Osteocyte (in vitro differentiated cells): Measurements from ENCODE around the gene ARID3A. TPM values are rescaled to one million over a fixed set of nuclear protein-coding genes. Genes with fewer than 3 reads are reported as not detected.

Experiments used
- DNase-seq: peaks from one replicate; pipeline ENCODE4 v3.0.0; 2021; ENCODE audit warnings: mixed read lengths; ENCODE audit not compliant: unreplicated experiment; ENCODE audit errors: extremely low spot score
- H3K27ac Mint-ChIP-seq: one replicate; pipeline ENCODE4 v1.8.0; 2021; ENCODE audit warnings: mild to moderate bottlenecking, mixed read lengths; ENCODE audit not compliant: unreplicated experiment
- H3K27me3 Mint-ChIP-seq: one replicate; pipeline ENCODE4 v1.8.0; 2021; ENCODE audit warnings: mixed read lengths; ENCODE audit not compliant: unreplicated experiment
- H3K36me3 Mint-ChIP-seq: one replicate; pipeline ENCODE4 v1.8.0; 2021; ENCODE audit warnings: mixed read lengths; ENCODE audit not compliant: unreplicated experiment
- H3K4me1 Mint-ChIP-seq: one replicate; pipeline ENCODE4 v1.8.0; 2021; ENCODE audit warnings: mixed read lengths; ENCODE audit not compliant: unreplicated experiment
- H3K4me3 Mint-ChIP-seq: one replicate; pipeline ENCODE4 v1.8.0; 2021; ENCODE audit warnings: mild to moderate bottlenecking, moderate library complexity, mixed read lengths; ENCODE audit not compliant: unreplicated experiment
- H3K9me3 Mint-ChIP-seq: one replicate; pipeline ENCODE4 v1.8.0; 2021; ENCODE audit warnings: mixed read lengths; ENCODE audit not compliant: unreplicated experiment
- CTCF ChIP-seq: fragments of 200-600 bp; sonication (generic); IDR thresholded peaks from 2 replicates; pipeline ENCODE4 v1.5.0; 2021; ENCODE audit warnings: antibody characterized with exemption, mild to moderate bottlenecking, moderate library complexity
- total RNA-seq: library from RNA; stranded (reverse); gene quantifications from 2 replicates; pipeline ENCODE4 v1.2.1, GENCODE V29; 2021

ARID3A gene
- total RNA-seq, 1 donor from 2014 or later = 16.8 TPM

DNA sequence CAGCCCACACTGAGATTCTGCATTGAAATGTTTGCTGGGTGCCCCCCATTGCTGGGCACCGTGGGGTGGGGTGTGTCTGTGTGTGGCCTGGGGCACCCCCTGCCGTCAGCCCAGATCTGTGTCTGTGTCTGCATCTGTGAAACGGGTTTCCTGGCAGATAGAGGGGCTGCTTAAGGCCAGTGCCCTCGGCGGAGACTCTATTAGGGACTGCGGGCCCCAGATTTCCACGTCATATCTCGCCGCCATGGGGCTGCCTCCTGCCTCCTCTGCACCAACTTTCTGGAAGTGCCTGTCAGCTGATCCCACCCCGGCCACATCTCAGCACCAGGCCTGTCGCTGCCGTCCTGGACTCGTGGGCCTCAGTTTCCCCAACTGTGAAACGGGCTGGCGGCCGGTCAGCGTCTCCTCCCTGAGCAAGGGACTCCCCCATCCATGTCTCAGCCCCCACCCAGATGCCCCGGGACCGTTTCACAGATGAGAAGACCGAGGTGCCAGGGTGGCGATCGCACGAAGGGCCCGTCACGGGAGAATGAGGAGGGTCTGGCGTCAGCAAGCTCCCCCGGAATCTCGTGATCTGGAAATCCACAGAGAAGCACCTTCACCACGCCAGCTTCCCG is 21.4 kb downstream of the ARID3A start:
- H3K9me3 Mint-ChIP-seq = no peaks in the 10 kb centered on the region

GRCh38 chr19:947707-948539 is 22.1 kb downstream of the ARID3A start:
- Mint-ChIP-seq H3K4me3 (no peak overlapping the region), H3K27ac (no peak overlapping the region), H3K4me1 (peaks cover 24% of the 10 kb centered on the region), H3K36me3 (peaks cover 3% of the 10 kb centered on the region), H3K27me3 (no peaks in the 10 kb centered on the region), H3K9me3 (no peaks in the 10 kb centered on the region)
- DNase-seq = no peak
- no peak for TF ChIP-seq CTCF

More for the DNA sequence above, 21.4 kb downstream of the ARID3A start:
- DNase-seq = no peak
- no peak for TF ChIP-seq CTCF
- H3K36me3 Mint-ChIP-seq = peaks cover 3% of the 10 kb centered on the region
- no peaks in the 10 kb centered on the region for H3K27me3 Mint-ChIP-seq
- no peak overlapping the region for H3K4me3 Mint-ChIP-seq
- no peak overlapping the region for H3K27ac Mint-ChIP-seq
- H3K4me1 Mint-ChIP-seq = peaks cover 20% of the 10 kb centered on the region

DNA sequence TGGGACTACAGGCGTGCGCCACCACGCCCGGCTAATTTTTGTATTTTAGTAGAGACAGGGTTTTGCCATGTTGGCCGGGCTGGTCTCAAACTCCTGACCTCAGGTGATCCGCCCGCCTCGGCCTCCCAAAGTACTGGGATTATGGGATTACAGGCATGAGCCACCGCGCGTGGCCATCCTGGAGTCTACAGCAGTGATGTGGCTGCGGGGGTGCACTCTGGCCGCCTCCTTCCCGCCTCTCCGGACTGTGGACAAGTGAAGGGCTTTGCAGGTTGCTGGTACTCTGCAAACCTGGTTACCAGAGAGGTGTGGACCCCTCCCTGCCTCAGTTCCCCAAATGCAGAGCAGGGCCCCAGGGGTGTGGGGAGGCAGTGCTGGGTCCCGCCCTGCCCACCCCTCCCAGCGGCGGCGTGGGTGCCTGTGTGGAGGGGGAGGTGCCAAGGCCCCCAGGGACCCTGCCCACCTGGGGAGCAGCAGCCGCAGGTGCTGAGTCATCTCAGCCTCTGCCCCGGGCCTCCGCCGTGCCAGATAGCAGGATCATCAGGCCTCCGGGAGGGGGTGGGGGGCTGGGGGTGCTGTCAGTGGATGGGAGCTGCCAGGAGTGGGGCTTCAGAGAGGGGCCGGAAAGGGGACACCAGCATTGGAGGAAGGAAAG is 23.1 kb downstream of the ARID3A start:
- H3K4me3 Mint-ChIP-seq = no peak overlapping the region
- DNase-seq = no peak
- H3K27ac Mint-ChIP-seq = no peak overlapping the region
- H3K4me1 Mint-ChIP-seq = peaks cover 32% of the 10 kb centered on the region
- TF ChIP-seq CTCF = no peak
- no peaks in the 10 kb centered on the region for H3K36me3 Mint-ChIP-seq
- H3K27me3 Mint-ChIP-seq = no peaks in the 10 kb centered on the region
- no peaks in the 10 kb centered on the region for H3K9me3 Mint-ChIP-seq

GRCh38 chr19:950352-951066 is 24.7 kb downstream of the ARID3A start:
- H3K36me3 Mint-ChIP-seq = no peaks in the 10 kb centered on the region
- H3K27ac Mint-ChIP-seq = peak overlapping the region; percentile 10
- peaks cover 28% of the 10 kb centered on the region for H3K4me1 Mint-ChIP-seq
- no peak for TF ChIP-seq CTCF
- no peak for DNase-seq
- no peaks in the 10 kb centered on the region for H3K9me3 Mint-ChIP-seq
- no peak overlapping the region for H3K4me3 Mint-ChIP-seq
- no peaks in the 10 kb centered on the region for H3K27me3 Mint-ChIP-seq
